ENCODE results near the gene EYS. TPM values are rescaled to one million over a fixed set of nuclear protein-coding genes. Genes with fewer than 3 reads are reported as not detected.

Gene EYS
- total RNA-seq, 1 experiment from 2014 or later, result not detected

DNA sequence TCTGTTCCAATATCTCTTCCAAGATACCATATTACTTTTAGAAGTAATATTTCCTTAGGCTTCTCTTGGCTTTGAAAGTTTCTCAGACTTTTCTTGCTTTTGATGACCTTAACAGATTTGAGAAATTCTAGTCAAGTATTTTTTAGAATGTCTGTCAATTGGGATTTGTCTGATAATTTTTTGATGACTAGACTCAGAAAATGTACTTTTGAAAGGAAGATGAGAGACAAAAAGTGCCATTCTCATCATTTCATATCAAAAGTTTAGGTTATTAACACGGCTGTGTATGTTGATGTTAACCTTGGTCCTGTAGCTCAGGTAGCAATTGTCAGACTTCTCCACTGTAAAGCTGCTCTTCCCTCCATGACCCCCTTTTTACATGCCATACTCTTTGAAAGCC, 651.5 kb downstream of the EYS start:
- Histone ChIP-seq H3K27me3 (ENCODE audit: insufficient read depth, low read length) (no peaks in the 10 kb centered on the region), H2AK5ac (ENCODE audit: insufficient read length, low read length) (no peak overlapping the region), H4K5ac (ENCODE audit: insufficient read length, low read depth, low read length) (no peak overlapping the region), H3K14ac (ENCODE audit: insufficient read depth, low read length) (no peak overlapping the region), H3K18ac (ENCODE audit: insufficient read length, low read depth, low read length) (no peak overlapping the region), H3K4me1 (ENCODE audit: insufficient read depth, low read length) (no peaks in the 10 kb centered on the region), H4K91ac (ENCODE audit: insufficient read length, low read depth, low read length) (no peak overlapping the region), H3K56ac (ENCODE audit: insufficient read length, low read depth, low read length) (no peak overlapping the region), H3K27ac (ENCODE audit: insufficient read length, low read depth, low read length) (no peak overlapping the region), H3K79me2 (ENCODE audit: insufficient read depth, low read length) (no peaks in the 10 kb centered on the region), H2BK120ac (ENCODE audit: low read depth, low read length, poor library complexity, severe bottlenecking) (no peak overlapping the region), H3K4me2 (ENCODE audit: insufficient read depth, insufficient read length, low read length) (no peak overlapping the region), H2AFZ (ENCODE audit: low read length) (no peak overlapping the region), H3K23me2 (ENCODE audit: insufficient read length, low read depth, low read length, poor library complexity, severe bottlenecking) (no peaks in the 10 kb centered on the region), H3K9ac (ENCODE audit: extremely low read depth, insufficient read length, low read length) (no peak overlapping the region), H2BK12ac (ENCODE audit: insufficient read length, low read depth, low read length) (no peak overlapping the region), H3K23ac (ENCODE audit: insufficient read length, low read depth, low read length) (no peak overlapping the region), H2BK20ac (ENCODE audit: low read depth, low read length, poor library complexity, severe bottlenecking) (no peak overlapping the region), H4K8ac (replicated peaks; ENCODE audit: insufficient read length, low read depth, low read length) (no peak overlapping the region), H3T11ph (ENCODE audit: low read length) (no peak overlapping the region), H3K79me1 (ENCODE audit: insufficient read depth, low read depth, low read length, poor library complexity, severe bottlenecking) (no peaks in the 10 kb centered on the region), H2BK15ac (ENCODE audit: low read depth, low read length) (no peak overlapping the region), H2BK5ac (ENCODE audit: insufficient read length, low read length) (no peak overlapping the region), H4K20me1 (ENCODE audit: control insufficient read depth, insufficient read depth, insufficient read length) (no peaks in the 10 kb centered on the region), H3K4ac (ENCODE audit: low read depth, low read length) (no peak overlapping the region), H3K9me3 (ENCODE audit: control insufficient read depth, low read depth, low read length) (no peaks in the 10 kb centered on the region)
- WGBS (ENCODE audit: extremely low coverage, insufficient read length, low lambda C conversion rate), result no CpG with 5 or more reads among the region's 1 CpG
- no peak for DNase-seq
- Mint-ChIP-seq H3K36me3 (ENCODE audit: insufficient read depth in 1 of 3, low read depth in 3 of 3) (no peaks in the 10 kb centered on the region), H3K27ac (no peak overlapping the region), H3K4me3 (no peak overlapping the region), H3K9me3 (no peaks in the 10 kb centered on the region), H3K27me3 (ENCODE audit: low read depth) (no peaks in the 10 kb centered on the region), H3K4me1 (no peaks in the 10 kb centered on the region)
- TF ChIP-seq CTCF (conservative IDR thresholded peaks at IDR 0.05), result no peak
